H9 (cell line): ENCODE results near the gene FAM171A1. TPM values are rescaled to one million over a fixed set of nuclear protein-coding genes. Genes with fewer than 3 reads are reported as not detected.

Experiments
- DNase-seq: peaks from one replicate; pipeline ENCODE4 v3.0.0-alpha.2; 2017
- H2AFZ ChIP-seq: one replicate; pipeline ENCODE4 v1.6.1; 2013; ENCODE audit warnings: mild to moderate bottlenecking, low read length, control low read depth, moderate library complexity
- H2AK5ac ChIP-seq: 2 replicates; pipeline ENCODE4 v1.6.1; 2013; ENCODE audit warnings: low read length, control low read depth, mixed read lengths; ENCODE audit not compliant: insufficient read length
- H2BK120ac ChIP-seq: one replicate; pipeline ENCODE4 v1.6.1; 2013; ENCODE audit warnings: low read depth, mild to moderate bottlenecking, low read length, control low read depth, inconsistent platforms; ENCODE audit not compliant: poor library complexity, severe bottlenecking
- H2BK12ac ChIP-seq: 2 replicates; pipeline ENCODE4 v1.6.1; 2013; ENCODE audit warnings: low read length, control low read depth, mixed read lengths, low read depth; ENCODE audit not compliant: insufficient read length
- H2BK15ac ChIP-seq: 2 replicates; pipeline ENCODE4 v1.6.1; 2013; ENCODE audit warnings: low read depth, low read length, control low read depth
- H2BK20ac ChIP-seq: one replicate; pipeline ENCODE4 v1.6.1; 2013; ENCODE audit warnings: low read depth, mild to moderate bottlenecking, low read length, control low read depth, inconsistent platforms; ENCODE audit not compliant: poor library complexity, severe bottlenecking
- H2BK5ac ChIP-seq: 2 replicates; pipeline ENCODE4 v1.6.1; 2013; ENCODE audit warnings: low read length, control low read depth, mixed read lengths; ENCODE audit not compliant: insufficient read length
- H3K14ac ChIP-seq: 2 replicates; pipeline ENCODE4 v1.6.1; 2013; ENCODE audit warnings: low read length, control low read depth; ENCODE audit not compliant: insufficient read depth
- H3K18ac ChIP-seq: 2 replicates; pipeline ENCODE4 v1.6.1; 2013; ENCODE audit warnings: low read depth, mild to moderate bottlenecking, mixed read lengths, low read length, control low read depth; ENCODE audit not compliant: insufficient read length
- H3K23ac ChIP-seq: 2 replicates; pipeline ENCODE4 v1.6.1; 2013; ENCODE audit warnings: low read length, control low read depth, mixed read lengths, low read depth; ENCODE audit not compliant: insufficient read length
- H3K23me2 ChIP-seq: 2 replicates; pipeline ENCODE4 v1.6.1; 2013; ENCODE audit warnings: low read depth, mild to moderate bottlenecking, mixed read lengths, low read length, control low read depth; ENCODE audit not compliant: insufficient read length, poor library complexity, severe bottlenecking
- H3K27ac ChIP-seq: 2 replicates; pipeline ENCODE4 v1.5.1; 2013; ENCODE audit warnings: low read length, control low read depth, mixed read lengths, low read depth; ENCODE audit not compliant: insufficient read length
- H3K27me3 ChIP-seq: 2 replicates; pipeline ENCODE4 v1.6.1; 2013; ENCODE audit warnings: low read length, control low read depth, inconsistent platforms; ENCODE audit not compliant: insufficient read depth
- H3K4ac ChIP-seq: 2 replicates; pipeline ENCODE4 v1.6.1; 2013; ENCODE audit warnings: low read depth, mild to moderate bottlenecking, control low read depth, inconsistent platforms, low read length, moderate library complexity
- H3K4me1 ChIP-seq: 2 replicates; pipeline ENCODE4 v1.6.1; 2013; ENCODE audit warnings: low read length, control low read depth, inconsistent platforms; ENCODE audit not compliant: insufficient read depth
- H3K4me2 ChIP-seq: 2 replicates; pipeline ENCODE4 v1.6.1; 2013; ENCODE audit warnings: low read length, control low read depth, mixed read lengths; ENCODE audit not compliant: insufficient read length, insufficient read depth
- H3K56ac ChIP-seq: 2 replicates; pipeline ENCODE4 v1.6.1; 2013; ENCODE audit warnings: low read depth, mild to moderate bottlenecking, mixed read lengths, low read length, control low read depth; ENCODE audit not compliant: insufficient read length
- H3K79me1 ChIP-seq: 2 replicates; pipeline ENCODE4 v1.6.1; 2013; ENCODE audit warnings: low read depth, mild to moderate bottlenecking, moderate library complexity, low read length, control low read depth, inconsistent platforms; ENCODE audit not compliant: insufficient read depth, poor library complexity, severe bottlenecking
- H3K79me2 ChIP-seq: 2 replicates; pipeline ENCODE4 v1.6.1; 2013; ENCODE audit warnings: low read length, control low read depth, inconsistent platforms; ENCODE audit not compliant: insufficient read depth
- H3K9ac ChIP-seq: 2 replicates; pipeline ENCODE4 v1.6.1; 2013; ENCODE audit warnings: low read length, control low read depth, mixed read lengths; ENCODE audit not compliant: insufficient read length; ENCODE audit errors: extremely low read depth
- H3K9me3 ChIP-seq: one replicate; pipeline ENCODE4 v1.6.1; 2013; ENCODE audit warnings: low read depth, low read length, inconsistent platforms; ENCODE audit not compliant: control insufficient read depth
- H3T11ph ChIP-seq: one replicate; pipeline ENCODE4 v1.6.1; 2013; ENCODE audit warnings: mild to moderate bottlenecking, low read length, control low read depth, inconsistent platforms
- H4K20me1 ChIP-seq: one replicate; pipeline ENCODE4 v1.6.1; 2013; ENCODE audit not compliant: control insufficient read depth, insufficient read length, insufficient read depth
- H4K5ac ChIP-seq: 2 replicates; pipeline ENCODE4 v1.6.1; 2013; ENCODE audit warnings: low read depth, mild to moderate bottlenecking, mixed read lengths, low read length, control low read depth; ENCODE audit not compliant: insufficient read length
- H4K8ac ChIP-seq: replicated peaks from 2 replicates; pipeline ENCODE4 v1.6.1; 2013; ENCODE audit warnings: low read length, control low read depth, mixed read lengths, low read depth; ENCODE audit not compliant: insufficient read length
- H4K91ac ChIP-seq: 2 replicates; pipeline ENCODE4 v1.6.1; 2013; ENCODE audit warnings: low read depth, mild to moderate bottlenecking, moderate library complexity, mixed read lengths, low read length, control low read depth; ENCODE audit not compliant: insufficient read length
- H3K27ac Mint-ChIP-seq, 3 experiments: 2 replicates in 2 of 3; 3 replicates in 1 of 3; pipeline ENCODE4 v1.8.0; 2020 to 2021; ENCODE audit warnings: mixed read lengths in 3 of 3, mild to moderate bottlenecking in 1 of 3, moderate library complexity in 1 of 3
- H3K27me3 Mint-ChIP-seq: 2 replicates; pipeline ENCODE4 v1.8.0; 2021; ENCODE audit warnings: low read depth, mild to moderate bottlenecking, moderate library complexity, mixed read lengths
- H3K36me3 Mint-ChIP-seq, 3 experiments: 2 replicates in 2 of 3; 3 replicates in 1 of 3; pipeline ENCODE4 v1.8.0; 2020 to 2021; ENCODE audit warnings: low read depth in 3 of 3, mixed read lengths in 3 of 3; ENCODE audit not compliant: insufficient read depth in 1 of 3
- H3K4me1 Mint-ChIP-seq, 2 experiments: 2 replicates each; pipeline ENCODE4 v1.8.0; 2020; ENCODE audit warnings: mixed read lengths in 2 of 2
- H3K4me3 Mint-ChIP-seq, 2 experiments: 2 replicates in 1 of 2; 3 replicates in 1 of 2; pipeline ENCODE4 v1.8.0; 2020 to 2021; ENCODE audit warnings: mild to moderate bottlenecking in 2 of 2, mixed read lengths in 2 of 2, moderate library complexity in 1 of 2
- H3K9me3 Mint-ChIP-seq, 2 experiments: 2 replicates in 1 of 2; 3 replicates in 1 of 2; pipeline ENCODE4 v1.8.0; 2020; ENCODE audit warnings: mild to moderate bottlenecking in 2 of 2, mixed read lengths in 2 of 2, moderate library complexity in 1 of 2
- CTCF ChIP-seq: fragments of 200-600 bp; sonication (generic); conservative IDR thresholded peaks from 3 replicates; pipeline ENCODE4 v1.8.0; 2021; ENCODE audit warnings: antibody characterized with exemption, mild to moderate bottlenecking
- WGBS: extraction: QIAGEN DNeasy Blood & Tissue Kit; methylation state at CpG from one replicate; pipeline ENCODE4 v1.1.7; 2013; ENCODE audit warnings: missing lambda C conversion rate, low lambda C conversion rate, mixed read lengths; ENCODE audit not compliant: insufficient read length; ENCODE audit errors: extremely low coverage; 5-methylcytosine and 5-hydroxymethylcytosine counted together
- total RNA-seq: library from RNA; stranded (reverse); gene quantifications from 2 replicates; pipeline ENCODE4 v1.2.1, GENCODE V29; 2021

Gene FAM171A1
- total RNA-seq, 1 experiment from 2014 or later = 37.4 TPM

- H3K18ac ChIP-seq = no peak overlapping the region
- Mint-ChIP-seq H3K9me3 (no peaks in the 10 kb centered on the region; a peak in 1 of 5 replicates), H3K27ac (no peak overlapping the region), H3K4me1 (peaks cover 8 to 20% of the 10 kb centered on the region in 2 experiments), H3K36me3 (no peaks in the 10 kb centered on the region; a peak in 1 of 7 replicates), H3K27me3 (no peaks in the 10 kb centered on the region), H3K4me3 (no peak overlapping the region)
- H3K27me3 ChIP-seq = no peaks in the 10 kb centered on the region
- H4K91ac ChIP-seq = no peak overlapping the region
- H2BK15ac ChIP-seq = no peak overlapping the region
- no peak overlapping the region for H4K5ac ChIP-seq
- H2AK5ac ChIP-seq = no peak overlapping the region
- no peak overlapping the region for H2BK5ac ChIP-seq
- H3K27ac ChIP-seq = no peak overlapping the region
- H3K79me1 ChIP-seq = peaks cover 7% of the 10 kb centered on the region
- no peak for TF ChIP-seq CTCF
- WGBS = no CpG with 5 or more reads among the region's 7 CpGs
- no peak overlapping the region; the same call in 1 of the 2 replicates for H3K14ac ChIP-seq
- H3K4me1 ChIP-seq = no peaks in the 10 kb centered on the region; the same call in 1 of the 2 replicates
- H4K20me1 ChIP-seq = no peaks in the 10 kb centered on the region
- no peaks in the 10 kb centered on the region for H3K23me2 ChIP-seq
- no peak overlapping the region for H3K9ac ChIP-seq
- H3T11ph ChIP-seq = no peak overlapping the region
- no peak overlapping the region for H2BK20ac ChIP-seq
- peaks cover 4% of the 10 kb centered on the region; the same call in 1 of the 2 replicates for H3K79me2 ChIP-seq
- H2BK120ac ChIP-seq = no peak overlapping the region
- no peak overlapping the region for H2BK12ac ChIP-seq
- no peak overlapping the region for H4K8ac ChIP-seq
- no peak overlapping the region for H3K23ac ChIP-seq
- H3K4me2 ChIP-seq = no peak overlapping the region
- H2AFZ ChIP-seq = no peak overlapping the region
- no peak overlapping the region for H3K4ac ChIP-seq
- no peak overlapping the region for H3K56ac ChIP-seq
- DNase-seq = no peak
- no peaks in the 10 kb centered on the region for H3K9me3 ChIP-seq
These were observed 18.3 kb downstream of the FAM171A1 start for GRCh38 chr10:15352836-15353235.
